IMR-90 (cell line): ENCODE results near the gene ZKSCAN1. TPM values are rescaled to one million over a fixed set of nuclear protein-coding genes. Genes with fewer than 3 reads are reported as not detected.

Experiments
- ATAC-seq: fragments of 200-7000 bp; cut with Tn5 transposase; 2 replicates; pipeline ENCODE4 v1.9.1; 2020; ENCODE audit warnings: low read depth, mild to moderate bottlenecking, moderate library complexity
- BruUV-seq: library from RNA; stranded (reverse); fragments of 400-500 nt; replicated peaks from 2 replicates; lab custom pipeline; 2021; lab: Mats Ljungman, UMichigan
- CTCF ChIA-PET: fragments of 300-600 bp; formaldehyde crosslinking; extraction: SDS; loops from one replicate; lab custom pipeline; 2021; ENCODE audit warnings: antibody characterized with exemption; lab: Yijun Ruan, JAX
- POLR2A ChIA-PET: fragments of 300-600 bp; sonication (Branson Sonifier 250); formaldehyde crosslinking; loops from one replicate; lab custom pipeline; 2022; ENCODE audit warnings: antibody characterized with exemption; ENCODE audit not compliant: unreplicated experiment; lab: Charles Lee
- DNase-seq: peaks from one replicate; pipeline ENCODE4 v3.0.0; 2013
- H2AFZ ChIP-seq: replicated peaks from 2 replicates; pipeline ENCODE3; 2013; ENCODE audit warnings: low read length, mild to moderate bottlenecking; ENCODE audit not compliant: poor library complexity
- H2AK5ac ChIP-seq: 2 replicates; pipeline ENCODE4 v1.6.1; 2013; ENCODE audit warnings: low read depth, low read length, inconsistent platforms
- H2AK9ac ChIP-seq: replicated peaks from 2 replicates; pipeline ENCODE3; 2013; ENCODE audit warnings: mild to moderate bottlenecking, low read depth, low read length, moderate library complexity; ENCODE audit not compliant: poor library complexity
- H2BK120ac ChIP-seq: 2 replicates; pipeline ENCODE4 v1.6.1; 2013; ENCODE audit warnings: low read depth, low read length, inconsistent platforms
- H2BK15ac ChIP-seq: 3 replicates; pipeline ENCODE4 v1.6.1; 2013; ENCODE audit warnings: low read depth, low read length, inconsistent platforms
- H2BK20ac ChIP-seq: 2 replicates; pipeline ENCODE4 v1.6.1; 2013; ENCODE audit warnings: low read depth, mild to moderate bottlenecking, inconsistent platforms, low read length, moderate library complexity
- H2BK5ac ChIP-seq: 2 replicates; pipeline ENCODE4 v1.6.1; 2013; ENCODE audit warnings: mild to moderate bottlenecking, low read depth, low read length, inconsistent platforms; ENCODE audit not compliant: poor library complexity, severe bottlenecking
- H3K14ac ChIP-seq: replicated peaks from 2 replicates; pipeline ENCODE4 v1.6.1; 2013; ENCODE audit warnings: low read depth, low read length, inconsistent platforms
- H3K18ac ChIP-seq: 2 replicates; pipeline ENCODE4 v1.6.1; 2013; ENCODE audit warnings: low read depth, low read length, control low read depth
- H3K23ac ChIP-seq: 2 replicates; pipeline ENCODE4 v1.6.1; 2013; ENCODE audit warnings: low read depth, low read length, inconsistent platforms
- H3K27ac ChIP-seq: 2 replicates; pipeline ENCODE4 v1.5.1; 2013; ENCODE audit warnings: mild to moderate bottlenecking, control low read depth, low read length; ENCODE audit not compliant: insufficient read depth
- H3K27me3 ChIP-seq: 2 replicates; pipeline ENCODE4 v1.6.1; 2013; ENCODE audit warnings: low read length; ENCODE audit not compliant: control insufficient read depth, insufficient read depth
- H3K36me3 ChIP-seq: 2 replicates; pipeline ENCODE4 v1.6.1; 2013; ENCODE audit warnings: low read length, mixed read lengths; ENCODE audit not compliant: control insufficient read depth, insufficient read depth
- H3K4ac ChIP-seq: 2 replicates; pipeline ENCODE4 v1.6.1; 2013; ENCODE audit warnings: low read depth, low read length, inconsistent platforms
- H3K4me1 ChIP-seq: 2 replicates; pipeline ENCODE4 v1.6.1; 2013; ENCODE audit warnings: low read length, mixed read lengths; ENCODE audit not compliant: control insufficient read depth, insufficient read depth
- H3K4me2 ChIP-seq: 2 replicates; pipeline ENCODE4 v1.6.1; 2013; ENCODE audit warnings: low read depth, mild to moderate bottlenecking, control low read depth, low read length, moderate library complexity
- H3K4me3 ChIP-seq: 2 replicates; pipeline ENCODE4 v1.5.1; 2013; ENCODE audit warnings: low read depth, mild to moderate bottlenecking, control low read depth, low read length, moderate library complexity; ENCODE audit not compliant: insufficient read depth
- H3K56ac ChIP-seq: 2 replicates; pipeline ENCODE4 v1.6.1; 2013; ENCODE audit warnings: low read length, inconsistent platforms; ENCODE audit not compliant: insufficient read depth; ENCODE audit errors: extremely low read depth
- H3K79me1 ChIP-seq, 2 experiments: 2 replicates each; pipeline ENCODE4 v1.6.1; 2013; ENCODE audit warnings: low read length in 2 of 2, inconsistent platforms in 1 of 2, low read depth in 1 of 2
- H3K9ac ChIP-seq: 2 replicates; pipeline ENCODE4 v1.6.1; 2013; ENCODE audit warnings: low read depth, low read length, control low read depth
- H3K9me1 ChIP-seq: 2 replicates; pipeline ENCODE4 v1.6.1; 2013; ENCODE audit warnings: low read length, inconsistent platforms; ENCODE audit not compliant: insufficient read depth
- H3K9me3 ChIP-seq: 2 replicates; pipeline ENCODE4 v1.6.1; 2013; ENCODE audit warnings: low read length; ENCODE audit not compliant: control insufficient read depth, insufficient read depth
- H4K20me1 ChIP-seq: 2 replicates; pipeline ENCODE4 v1.6.1; 2013; ENCODE audit warnings: low read length, inconsistent platforms; ENCODE audit not compliant: insufficient read depth
- H4K5ac ChIP-seq: 2 replicates; pipeline ENCODE4 v1.6.1; 2013; ENCODE audit warnings: mild to moderate bottlenecking, low read depth, low read length, control low read depth
- H4K8ac ChIP-seq, 2 experiments: 2 replicates each; pipeline ENCODE4 v1.6.1; 2013; ENCODE audit warnings: low read depth in 2 of 2, low read length in 2 of 2, control low read depth in 1 of 2, inconsistent platforms in 1 of 2
- H4K91ac ChIP-seq: 2 replicates; pipeline ENCODE4 v1.6.1; 2013; ENCODE audit warnings: low read depth, low read length, inconsistent platforms; ENCODE audit not compliant: insufficient read depth
- BHLHE40 ChIP-seq: fragments of 150-350 bp; IDR thresholded peaks from 2 replicates; pipeline ENCODE4 v1.6.1; 2016; ENCODE audit warnings: mild to moderate bottlenecking, low read depth, low read length
- CEBPB ChIP-seq: IDR thresholded peaks from 2 replicates; pipeline ENCODE4 v1.6.1; 2012; ENCODE audit warnings: low read depth, low read length, improper control_type of control experiment
- FOS ChIP-seq: fragments of 150-350 bp; IDR thresholded peaks from 2 replicates; pipeline ENCODE4 v1.6.1; 2016; ENCODE audit warnings: low read depth, low read length
- NFE2L2 ChIP-seq: fragments of 150-350 bp; IDR thresholded peaks from 2 replicates; pipeline ENCODE4 v1.6.1; 2016; ENCODE audit warnings: low read depth, mild to moderate bottlenecking, low read length
- POLR2A ChIP-seq: IDR thresholded peaks from 2 replicates; pipeline ENCODE4 v1.6.1; 2012; ENCODE audit warnings: mild to moderate bottlenecking, low read depth, low read length
- RCOR1 ChIP-seq: IDR thresholded peaks from 2 replicates; pipeline ENCODE4 v1.6.1; 2012; ENCODE audit warnings: mild to moderate bottlenecking, low read length, improper control_type of control experiment; ENCODE audit not compliant: insufficient replicate concordance
- SMC3 ChIP-seq: fragments of 150-350 bp; IDR thresholded peaks from 2 replicates; pipeline ENCODE4 v1.6.1; 2016; ENCODE audit warnings: low read depth, mild to moderate bottlenecking, antibody characterized with exemption, low read length, moderate library complexity
- WGBS, 2 experiments: methylation state at CpG; one replicate each; pipeline versions ENCODE4 v1.1.5 to v1.1.7; 2013; ENCODE audit warnings: missing lambda C conversion rate in 2 of 2; ENCODE audit not compliant: insufficient read length in 1 of 2; ENCODE audit errors: extremely low coverage in 2 of 2; 5-methylcytosine and 5-hydroxymethylcytosine counted together
- dilution Hi-C: fragments of 300-500 bp; cut with HindIII; formaldehyde crosslinking; loops from one replicate; pipeline ENCODE4 v1.14.3; 2018; ENCODE audit warnings: low sequenced_read_pairs; ENCODE audit not compliant: unreplicated experiment
- in situ Hi-C: fragments of 300-500 bp; cut with MboI; formaldehyde crosslinking; loops from 3 replicates; pipeline ENCODE4 v1.14.3; 2019; ENCODE audit warnings: low sequenced_read_pairs, inconsistent platforms, mixed read lengths
- intact Hi-C: fragments of 100-400 bp; cut with micrococcal nuclease; formaldehyde crosslinking; loops from 2 replicates; pipeline ENCODE4 v1.10.0; 2022
- polyA plus RNA-seq, 3 experiments: library from polyadenylated mRNA; depleted of rRNA; stranded (reverse); fragments of >200 nt; gene quantifications; 2 replicates each; pipeline ENCODE4 v1.2.3, GENCODE V29; 2012; ENCODE audit warnings: low replicate concordance in 1 of 3
- total RNA-seq: library from RNA; depleted of rRNA; stranded (reverse); fragments of >200 nt; gene quantifications from 2 replicates; pipeline ENCODE4 v1.2.3, GENCODE V29; 2012
- TF ChIP-seq, protein P1 (sequence below): fragments of 150-350 bp; IDR thresholded peaks from 2 replicates; pipeline ENCODE4 v1.6.1; 2016; ENCODE audit warnings: low read depth, mild to moderate bottlenecking, low read length, moderate library complexity, borderline replicate concordance
- TF ChIP-seq, protein P2 (sequence below): conservative IDR thresholded peaks from 2 replicates; pipeline ENCODE4 v1.5.1; 2012; ENCODE audit warnings: mild to moderate bottlenecking, low read depth, low read length, improper control_type of control experiment

ZKSCAN1 gene
- total and polyA plus RNA-seq, 2 of the 4 experiments (the other 2 are of a cell fraction) = 13.7 to 40.7 TPM

DNA sequence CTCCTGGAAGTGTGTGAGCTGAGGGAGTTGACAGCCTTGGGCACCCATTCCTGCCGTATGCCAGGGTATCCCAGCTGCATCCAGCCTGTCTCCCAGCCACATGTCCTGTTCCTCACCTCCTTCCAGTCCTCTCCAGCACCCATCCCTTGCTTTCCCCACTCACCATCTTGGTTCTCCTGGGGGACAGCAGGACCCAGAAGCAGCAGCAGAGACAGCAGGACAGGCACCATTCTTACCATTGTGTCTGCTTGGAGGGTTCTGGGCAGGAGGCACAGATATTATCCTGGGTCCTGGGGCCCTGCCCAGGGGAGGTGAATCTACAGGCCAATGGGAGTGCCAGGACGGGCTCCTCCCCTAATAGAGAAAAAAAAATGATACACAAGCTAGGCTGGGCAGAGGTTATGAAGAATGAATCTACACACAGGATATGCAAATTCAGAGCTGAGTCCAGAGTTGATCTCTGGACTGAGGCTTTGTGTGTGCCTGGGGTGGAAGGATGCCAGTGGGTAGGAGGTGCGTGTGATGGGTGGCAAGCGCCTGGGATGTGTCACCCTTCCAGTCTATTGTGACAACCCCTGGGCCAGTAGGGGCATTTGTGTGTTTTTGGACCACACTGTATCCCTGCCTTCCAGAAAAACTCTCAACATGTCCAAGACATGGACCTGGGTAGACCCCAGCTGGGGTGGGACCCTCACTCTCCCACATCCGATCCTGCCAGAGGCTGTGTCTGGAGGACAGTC, 39.4 kb upstream of the ZKSCAN1 start, which contains the start of gene AZGP1:
TSS of gene AZGP1 (minus strand) at position 250 of the 740 bp plus-strand sequence. CDS start at position 239, 11 bp downstream.
- no peaks in the 10 kb centered on the region for H3K9me1 ChIP-seq
- in situ Hi-C loops (loop anchor here (25.0 kb wide), 1 partner anchor 1311 kb away; no protein-coding TSS in a partner anchor), dilution Hi-C loops (no loop called here), intact Hi-C loops (no loop called here)
- H4K8ac ChIP-seq = no peak within 1 kb of the TSS
- no peak within 1 kb of the TSS for H3K4me3 ChIP-seq
- no peak within 1 kb of the TSS for H2BK5ac ChIP-seq
- H2AK5ac ChIP-seq = no peak within 1 kb of the TSS
- peak within 1 kb of the TSS; percentile 21 for H2AFZ ChIP-seq
- ChIA-PET POLR2A (no interaction called here), CTCF (no interaction called here)
- H3K4me2 ChIP-seq = no peak within 1 kb of the TSS
- no peak within 1 kb of the TSS for H2BK120ac ChIP-seq
- TF ChIP-seq, protein P1, sequence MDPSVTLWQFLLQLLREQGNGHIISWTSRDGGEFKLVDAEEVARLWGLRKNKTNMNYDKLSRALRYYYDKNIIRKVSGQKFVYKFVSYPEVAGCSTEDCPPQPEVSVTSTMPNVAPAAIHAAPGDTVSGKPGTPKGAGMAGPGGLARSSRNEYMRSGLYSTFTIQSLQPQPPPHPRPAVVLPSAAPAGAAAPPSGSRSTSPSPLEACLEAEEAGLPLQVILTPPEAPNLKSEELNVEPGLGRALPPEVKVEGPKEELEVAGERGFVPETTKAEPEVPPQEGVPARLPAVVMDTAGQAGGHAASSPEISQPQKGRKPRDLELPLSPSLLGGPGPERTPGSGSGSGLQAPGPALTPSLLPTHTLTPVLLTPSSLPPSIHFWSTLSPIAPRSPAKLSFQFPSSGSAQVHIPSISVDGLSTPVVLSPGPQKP = no peak
- TF ChIP-seq RCOR1 (no peak), FOS (no peak), SMC3 (no peak), POLR2A (no peak), BHLHE40 (no peak), NFE2L2 (no peak), CEBPB (no peak)
- TF ChIP-seq, protein P2, sequence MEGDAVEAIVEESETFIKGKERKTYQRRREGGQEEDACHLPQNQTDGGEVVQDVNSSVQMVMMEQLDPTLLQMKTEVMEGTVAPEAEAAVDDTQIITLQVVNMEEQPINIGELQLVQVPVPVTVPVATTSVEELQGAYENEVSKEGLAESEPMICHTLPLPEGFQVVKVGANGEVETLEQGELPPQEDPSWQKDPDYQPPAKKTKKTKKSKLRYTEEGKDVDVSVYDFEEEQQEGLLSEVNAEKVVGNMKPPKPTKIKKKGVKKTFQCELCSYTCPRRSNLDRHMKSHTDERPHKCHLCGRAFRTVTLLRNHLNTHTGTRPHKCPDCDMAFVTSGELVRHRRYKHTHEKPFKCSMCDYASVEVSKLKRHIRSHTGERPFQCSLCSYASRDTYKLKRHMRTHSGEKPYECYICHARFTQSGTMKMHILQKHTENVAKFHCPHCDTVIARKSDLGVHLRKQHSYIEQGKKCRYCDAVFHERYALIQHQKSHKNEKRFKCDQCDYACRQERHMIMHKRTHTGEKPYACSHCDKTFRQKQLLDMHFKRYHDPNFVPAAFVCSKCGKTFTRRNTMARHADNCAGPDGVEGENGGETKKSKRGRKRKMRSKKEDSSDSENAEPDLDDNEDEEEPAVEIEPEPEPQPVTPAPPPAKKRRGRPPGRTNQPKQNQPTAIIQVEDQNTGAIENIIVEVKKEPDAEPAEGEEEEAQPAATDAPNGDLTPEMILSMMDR = no peak
- H3K27me3 ChIP-seq = peaks cover 4% of the 10 kb centered on the region
- H4K91ac ChIP-seq = no peak within 1 kb of the TSS
- H3K56ac ChIP-seq = no peak within 1 kb of the TSS
- H3K9me3 ChIP-seq = no peaks in the 10 kb centered on the region; the same call in 1 of the 2 replicates
- no peaks in the 10 kb centered on the region for H4K20me1 ChIP-seq
- H3K79me1 ChIP-seq = no peaks in the 10 kb centered on the region
- H3K9ac ChIP-seq = no peak within 1 kb of the TSS
- H3K4ac ChIP-seq = no peak within 1 kb of the TSS
- H3K23ac ChIP-seq = no peak within 1 kb of the TSS
- no CpG with 5 or more reads among the region's 5 CpGs for WGBS, 2 experiments
- H2AK9ac ChIP-seq = no peak within 1 kb of the TSS
- no peaks in the 10 kb centered on the region for H3K4me1 ChIP-seq
- H2BK15ac ChIP-seq = no peak within 1 kb of the TSS
- no peak within 1 kb of the TSS for H4K5ac ChIP-seq
- no peaks in the 10 kb centered on the region for H3K36me3 ChIP-seq
- DNase-seq (no peak), ATAC-seq (peak; percentile 15; the same call in 1 of the 2 replicates)
- H2BK20ac ChIP-seq = no peak within 1 kb of the TSS
- H3K27ac ChIP-seq = no peak within 1 kb of the TSS
- BruUV-seq = no TSS peak
- H3K14ac ChIP-seq = no peak within 1 kb of the TSS
- no peak within 1 kb of the TSS for H3K18ac ChIP-seq
